Measurements from ENCODE around the gene PRSS27. TPM values are rescaled to one million over a fixed set of nuclear protein-coding genes. Genes with fewer than 3 reads are reported as not detected.

Gene PRSS27
- polyA plus RNA-seq, 1 of the 3 experiments (the other 2 are of a cell fraction), result 7.7 TPM

- Histone ChIP-seq H3K27ac (ENCODE audit: low read depth in 2 of 2, low read length in 1 of 2) (no peak overlapping the region), H4K20me1 (ENCODE audit: insufficient read depth) (no peaks in the 10 kb centered on the region), H3F3A (replicated peaks; ENCODE audit: insufficient read depth) (peaks cover 2% of the 10 kb centered on the region), H3K4me2 (no peak overlapping the region), H2AFZ (ENCODE audit: low read depth) (no peak overlapping the region), H3K9me2 (no peaks in the 10 kb centered on the region), H3K36me3 (replicated peaks in 1 of 2; ENCODE audit: control insufficient read depth in 1 of 2, insufficient read depth in 2 of 2, low read length in 1 of 2) (no peaks in the 10 kb centered on the region), H3K4me3 (ENCODE audit: low read depth in 2 of 2, low read length in 1 of 2) (no peak overlapping the region), H3K79me2 (ENCODE audit: insufficient read depth) (no peaks in the 10 kb centered on the region), H3K27me3 (ENCODE audit: insufficient read depth) (no peaks in the 10 kb centered on the region), H3K9me3 (no peaks in the 10 kb centered on the region), H3K4me1 (ENCODE audit: control insufficient read depth in 1 of 2, insufficient read depth in 2 of 2, low read depth in 1 of 2, low read length in 1 of 2) (no peaks in the 10 kb centered on the region), H3K9ac (no peak overlapping the region)
- POLR2A ChIA-PET, result no interaction called here
- DNase-seq, result no peak
- CTCF ChIA-PET, result interaction anchor here (1.5 kb wide), 1 partner anchor 140 kb away, joined by 3 read pairs; no protein-coding TSS in a partner anchor
- WGBS (ENCODE audit: low lambda C conversion rate), result 93% methylated on average over 7 of the region's 7 CpGs
- TF ChIP-seq IRF3 (IDR thresholded peaks at IDR 0.05; ENCODE audit: low read depth, low read length) (no peak), CTCF (IDR thresholded peaks at IDR 0.05) (no peak), ZBTB33 (IDR thresholded peaks at IDR 0.05; ENCODE audit: borderline replicate concordance, low read depth) (no peak), NRF1 (IDR thresholded peaks at IDR 0.05; ENCODE audit: low read depth, low read length) (no peak), GATA2 (CRISPR knock-in tag; IDR thresholded peaks at IDR 0.05) (no peak), EP300 (IDR thresholded peaks at IDR 0.05; ENCODE audit: borderline replicate concordance in 1 of 2, low read depth in 1 of 2, low read length in 1 of 2) (no peak), USF1 (IDR thresholded peaks at IDR 0.05; ENCODE audit: borderline replicate concordance, low read depth) (no peak), CHD2 (IDR thresholded peaks at IDR 0.05; ENCODE audit: low read length, partially characterized antibody) (no peak), JUND (IDR thresholded peaks at IDR 0.05) (no peak), PBX3 (IDR thresholded peaks at IDR 0.05) (no peak), YY1 (IDR thresholded peaks at IDR 0.05; ENCODE audit: low read depth) (no peak), RCOR1 (IDR thresholded peaks at IDR 0.05; ENCODE audit: low read length) (no peak), MAX (IDR thresholded peaks at IDR 0.05; ENCODE audit: low read depth) (no peak), POLR2AphosphoS5 (IDR thresholded peaks at IDR 0.05; ENCODE audit: low read depth, low read length) (no peak), MEF2A (IDR thresholded peaks at IDR 0.05; ENCODE audit: borderline replicate concordance, low read depth) (no peak), RAD21 (IDR thresholded peaks at IDR 0.05; ENCODE audit: low read length) (no peak), SMC3 (IDR thresholded peaks at IDR 0.05; ENCODE audit: low read depth, low read length) (no peak), TCF12 (IDR thresholded peaks at IDR 0.05) (no peak)
Observed at GRCh38 chr16:2728034-2728433, 8.0 kb upstream of the PRSS27 start.
